Muscle layer of colon (tissue), 2 donors: ENCODE results near the gene MED13L.

Experiments used
- H3K27ac ChIP-seq: one replicate; pipeline ENCODE4 v1.7.0; 2013; ENCODE audit warnings: low read depth, mild to moderate bottlenecking, low read length, moderate library complexity
- H3K27me3 ChIP-seq, 2 donors: one replicate each; pipeline ENCODE4 v1.7.0; 2013; ENCODE audit warnings: low read length in 2 of 2, mild to moderate bottlenecking in 2 of 2; ENCODE audit not compliant: insufficient read depth in 2 of 2, control insufficient read depth in 1 of 2
- H3K36me3 ChIP-seq: one replicate; pipeline ENCODE4 v1.7.0; 2013; ENCODE audit warnings: mild to moderate bottlenecking, low read length; ENCODE audit not compliant: insufficient read depth
- H3K4me1 ChIP-seq: one replicate; pipeline ENCODE4 v1.7.0; 2013; ENCODE audit warnings: mild to moderate bottlenecking, low read length; ENCODE audit not compliant: insufficient read depth
- H3K4me3 ChIP-seq, 2 donors: one replicate each; pipeline ENCODE4 v1.7.0; 2013; ENCODE audit warnings: low read length in 2 of 2, low read depth in 1 of 2, mild to moderate bottlenecking in 1 of 2, moderate library complexity in 1 of 2
- H3K9ac ChIP-seq: one replicate; pipeline ENCODE4 v1.7.0; 2013; ENCODE audit warnings: low read length
- H3K9me3 ChIP-seq: one replicate; pipeline ENCODE4 v1.7.0; 2013; ENCODE audit warnings: mild to moderate bottlenecking, low read length
- donor health status: abdominal sarcoma.
- donor health status: Adenocarcinoma of cecum.

Gene MED13L

DNA sequence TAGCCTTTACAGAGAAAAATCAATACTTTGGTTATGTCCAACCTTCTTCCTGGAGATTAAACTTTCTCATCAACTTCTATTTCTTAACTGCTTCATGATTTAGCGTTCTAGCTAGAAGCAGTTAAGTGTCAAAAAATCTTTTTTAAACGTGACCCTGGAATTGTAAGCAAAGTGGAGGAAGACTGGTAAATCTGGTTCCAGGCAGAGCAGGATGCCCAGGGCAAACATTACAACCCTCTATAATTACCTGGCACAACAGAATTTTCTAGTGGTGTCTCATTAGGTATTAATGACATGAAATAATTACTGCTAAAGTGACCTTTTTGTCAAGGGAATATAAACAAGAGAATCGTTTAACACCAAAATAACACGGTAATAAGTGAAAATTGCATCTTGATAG, 320.8 kb downstream of the MED13L start:
- Histone ChIP-seq H3K27ac (no peak overlapping the region), H3K27me3 (no peaks in the 10 kb centered on the region), H3K9me3 (no peaks in the 10 kb centered on the region), H3K4me1 (no peaks in the 10 kb centered on the region), H3K9ac (no peak overlapping the region), H3K36me3 (peaks cover 8% of the 10 kb centered on the region), H3K4me3 (no peak overlapping the region)

DNA sequence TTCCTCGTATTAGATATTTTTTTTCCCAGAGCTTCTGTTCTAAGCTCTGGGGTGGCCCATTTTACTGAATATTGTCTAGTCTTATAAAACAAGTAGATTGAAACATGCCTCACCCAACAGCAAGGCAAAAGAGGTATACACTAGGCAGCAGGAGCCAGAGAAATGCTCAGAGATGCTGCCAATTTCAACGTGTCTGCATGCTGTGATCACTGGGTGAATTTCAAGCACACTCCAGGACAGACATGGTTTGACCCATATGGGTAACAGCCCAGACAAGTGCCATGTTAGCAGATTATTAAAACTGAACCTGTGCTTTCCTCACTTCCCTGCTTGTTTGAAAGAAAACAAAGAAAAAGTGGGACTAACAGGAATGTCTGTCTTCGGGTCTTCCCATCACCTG, 321.3 kb downstream of the MED13L start:
- Histone ChIP-seq H3K4me3 (no peak overlapping the region), H3K27ac (no peak overlapping the region), H3K9me3 (no peaks in the 10 kb centered on the region), H3K4me1 (no peaks in the 10 kb centered on the region), H3K36me3 (peaks cover 6% of the 10 kb centered on the region), H3K27me3 (no peaks in the 10 kb centered on the region), H3K9ac (no peak overlapping the region)

DNA sequence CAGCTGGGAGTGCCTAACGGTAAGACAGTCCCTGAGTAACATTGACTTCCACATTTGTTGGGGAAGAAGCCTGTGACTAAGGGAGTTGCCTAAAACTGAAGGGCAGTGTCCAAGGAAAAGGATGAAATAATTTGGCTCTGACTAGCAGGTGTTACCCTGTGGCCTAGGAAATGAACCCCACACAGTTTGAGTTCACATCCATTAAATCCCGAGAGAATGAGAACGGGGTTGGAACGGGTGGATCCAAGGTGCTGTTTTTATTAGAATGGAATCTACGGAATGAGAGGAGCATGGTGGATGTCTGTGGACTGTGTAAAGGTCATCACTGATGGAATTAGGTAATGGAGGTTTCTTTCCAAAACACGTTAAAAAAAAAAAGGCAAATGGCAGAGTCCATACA, 324.0 kb downstream of the MED13L start:
- Histone ChIP-seq H3K27ac (no peak overlapping the region), H3K27me3 (no peaks in the 10 kb centered on the region), H3K4me3 (no peak overlapping the region), H3K9ac (no peak overlapping the region), H3K9me3 (no peaks in the 10 kb centered on the region), H3K4me1 (no peaks in the 10 kb centered on the region), H3K36me3 (no peaks in the 10 kb centered on the region)

DNA sequence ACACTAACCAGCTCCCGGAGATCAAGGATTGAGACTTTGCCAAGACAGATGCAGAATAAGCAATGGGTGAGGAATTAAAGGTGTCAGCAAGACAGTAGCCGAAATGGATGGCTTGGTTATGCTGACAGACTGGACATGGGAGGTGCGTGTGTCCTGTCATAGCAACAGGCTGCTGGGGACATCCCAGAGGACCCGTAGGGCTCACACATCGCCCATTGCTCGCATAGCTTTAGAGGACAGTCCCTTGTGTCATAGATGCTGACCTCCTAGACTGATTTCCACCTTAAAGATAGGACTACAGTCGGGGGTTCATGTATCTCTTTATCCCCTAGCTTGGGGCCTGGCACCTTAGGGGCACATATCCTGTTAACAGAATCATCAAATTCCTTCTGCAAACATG, 324.5 kb downstream of the MED13L start:
- Histone ChIP-seq H3K36me3 (no peaks in the 10 kb centered on the region), H3K9ac (no peak overlapping the region), H3K9me3 (no peaks in the 10 kb centered on the region), H3K4me3 (no peak overlapping the region), H3K27ac (no peak overlapping the region), H3K27me3 (no peaks in the 10 kb centered on the region), H3K4me1 (no peaks in the 10 kb centered on the region)

DNA sequence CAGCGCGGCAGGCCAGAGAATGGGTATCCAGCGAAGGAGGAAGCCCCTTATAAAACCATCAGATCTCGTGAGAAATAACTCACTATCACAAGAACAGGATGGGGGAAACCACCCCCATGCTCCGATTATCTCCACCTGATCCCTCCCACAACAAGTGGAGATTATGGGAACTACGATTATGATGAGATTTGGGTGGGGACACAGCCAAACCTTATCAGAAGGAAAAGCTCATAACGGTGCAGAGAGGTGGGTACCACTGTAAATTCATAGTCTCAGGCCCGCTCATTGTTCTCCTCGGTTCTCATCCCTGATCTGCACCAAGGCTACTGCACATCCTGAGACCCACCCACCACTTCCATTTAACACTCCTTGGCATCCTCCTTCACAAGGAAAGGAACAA, 326.5 kb downstream of the MED13L start:
- Histone ChIP-seq H3K27ac (no peak overlapping the region), H3K4me1 (no peaks in the 10 kb centered on the region), H3K36me3 (no peaks in the 10 kb centered on the region), H3K4me3 (no peak overlapping the region), H3K9ac (no peak overlapping the region), H3K27me3 (no peaks in the 10 kb centered on the region), H3K9me3 (no peaks in the 10 kb centered on the region)

DNA sequence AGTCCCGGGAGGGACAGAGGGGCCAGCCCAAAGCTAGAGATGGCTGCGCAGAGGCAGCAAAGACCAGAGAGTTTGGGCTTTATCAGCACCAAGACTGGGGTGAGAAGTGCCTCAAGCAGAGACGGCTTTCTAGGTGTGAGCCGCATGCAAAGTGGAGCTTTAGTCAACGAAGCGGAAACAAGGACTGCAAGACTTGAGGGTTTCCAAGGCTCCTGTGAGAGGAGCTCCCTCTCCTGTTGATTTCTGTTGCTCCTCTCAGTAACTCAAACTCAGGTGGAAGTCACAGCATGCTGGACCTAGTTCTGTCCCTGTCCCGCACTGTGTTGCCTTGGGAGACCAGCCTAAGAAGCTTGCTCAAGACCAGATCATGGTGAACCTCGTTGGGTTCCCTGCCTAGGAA, 327.8 kb downstream of the MED13L start:
- H3K27me3 ChIP-seq = no peaks in the 10 kb centered on the region
- no peaks in the 10 kb centered on the region for H3K9me3 ChIP-seq
- H3K9ac ChIP-seq = no peak overlapping the region
- no peak overlapping the region for H3K4me3 ChIP-seq
- no peaks in the 10 kb centered on the region for H3K36me3 ChIP-seq
- H3K27ac ChIP-seq = no peak overlapping the region
- no peaks in the 10 kb centered on the region for H3K4me1 ChIP-seq

DNA sequence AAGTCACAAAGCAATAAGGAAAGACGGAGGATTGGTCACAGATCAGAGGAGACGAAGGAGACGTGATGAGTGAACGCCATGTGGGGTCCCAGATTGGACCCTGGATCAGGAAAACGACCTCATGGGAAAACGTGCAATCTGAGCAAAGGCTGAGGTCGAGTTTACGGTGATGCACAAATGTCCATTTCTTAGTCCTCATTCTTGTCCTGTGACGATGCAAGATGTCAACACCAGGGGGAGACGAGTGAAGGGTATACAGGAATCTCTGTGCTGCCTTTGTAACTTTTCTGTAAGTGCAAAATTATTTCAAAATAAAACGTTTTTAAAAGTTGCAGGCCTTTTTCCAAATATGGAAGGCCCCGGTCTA, 329.8 kb downstream of the MED13L start:
- H3K27me3 ChIP-seq = no peaks in the 10 kb centered on the region
- H3K36me3 ChIP-seq = no peaks in the 10 kb centered on the region
- H3K4me3 ChIP-seq = no peak overlapping the region
- H3K4me1 ChIP-seq = no peaks in the 10 kb centered on the region
- no peak overlapping the region for H3K9ac ChIP-seq
- H3K27ac ChIP-seq = no peak overlapping the region
- H3K9me3 ChIP-seq = no peaks in the 10 kb centered on the region

DNA sequence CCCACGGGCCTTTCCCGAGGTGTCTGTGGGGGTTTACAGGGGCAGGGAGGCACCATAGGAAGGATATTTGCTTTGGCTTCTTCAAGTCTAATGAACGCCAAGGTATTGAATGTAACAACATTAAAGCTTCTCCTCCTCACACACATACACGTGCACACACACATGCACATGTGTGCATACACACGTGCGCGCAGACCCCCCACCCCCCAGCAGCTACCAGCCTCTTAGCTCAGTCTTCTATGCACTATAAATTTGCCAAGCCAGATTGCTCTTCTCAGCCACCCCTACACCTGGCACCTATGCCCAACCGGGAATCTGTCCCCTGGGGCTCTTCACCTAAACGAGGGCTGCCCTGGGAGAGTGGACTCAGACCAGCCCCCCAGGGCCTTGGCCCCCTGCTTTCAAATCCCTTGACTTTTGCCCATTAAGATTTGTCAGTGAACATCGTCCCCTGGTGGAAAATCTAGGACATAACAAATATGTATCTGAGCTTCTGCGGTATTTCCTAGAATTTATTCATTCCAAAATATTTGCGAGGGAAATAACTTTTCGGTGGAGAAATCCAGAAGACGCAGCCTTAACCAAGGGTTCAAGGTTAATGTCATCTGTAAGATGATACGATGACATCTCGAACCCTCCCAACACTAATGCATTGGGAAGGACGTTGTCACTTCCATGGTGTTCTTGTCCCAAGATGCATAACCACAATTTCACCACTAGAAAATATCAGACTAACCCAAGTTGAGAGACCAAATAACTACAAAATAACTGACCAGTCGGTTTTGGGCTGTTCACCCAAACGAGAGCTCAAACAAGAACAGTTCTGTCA, 330.4 kb downstream of the MED13L start:
- H3K36me3 ChIP-seq = no peaks in the 10 kb centered on the region
- no peak overlapping the region for H3K4me3 ChIP-seq
- no peaks in the 10 kb centered on the region for H3K9me3 ChIP-seq
- H3K27me3 ChIP-seq = no peaks in the 10 kb centered on the region
- no peak overlapping the region for H3K27ac ChIP-seq
- no peak overlapping the region for H3K9ac ChIP-seq
- no peaks in the 10 kb centered on the region for H3K4me1 ChIP-seq

DNA sequence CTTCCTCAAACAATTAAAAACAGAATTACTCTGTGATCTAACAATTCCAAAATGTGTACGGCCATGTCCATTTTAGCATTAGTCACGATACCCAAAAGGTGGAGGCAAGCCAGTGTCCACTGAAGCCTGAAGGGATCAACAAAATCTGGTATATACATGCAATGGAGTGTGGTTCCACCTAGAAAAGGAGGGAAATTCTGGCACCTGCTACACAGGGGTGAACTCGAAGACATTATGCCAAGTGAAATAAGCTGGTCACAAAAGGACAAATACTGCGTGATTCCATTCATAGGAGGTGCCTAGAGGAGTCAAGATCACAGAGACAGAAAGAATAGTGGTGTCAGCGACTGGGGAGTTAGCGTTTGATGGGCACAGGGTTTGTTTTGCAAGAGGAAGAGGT, 331.4 kb downstream of the MED13L start:
- Histone ChIP-seq H3K36me3 (no peaks in the 10 kb centered on the region), H3K27ac (no peak overlapping the region), H3K4me3 (no peak overlapping the region), H3K27me3 (no peaks in the 10 kb centered on the region), H3K4me1 (no peaks in the 10 kb centered on the region), H3K9ac (no peak overlapping the region), H3K9me3 (no peaks in the 10 kb centered on the region)

DNA sequence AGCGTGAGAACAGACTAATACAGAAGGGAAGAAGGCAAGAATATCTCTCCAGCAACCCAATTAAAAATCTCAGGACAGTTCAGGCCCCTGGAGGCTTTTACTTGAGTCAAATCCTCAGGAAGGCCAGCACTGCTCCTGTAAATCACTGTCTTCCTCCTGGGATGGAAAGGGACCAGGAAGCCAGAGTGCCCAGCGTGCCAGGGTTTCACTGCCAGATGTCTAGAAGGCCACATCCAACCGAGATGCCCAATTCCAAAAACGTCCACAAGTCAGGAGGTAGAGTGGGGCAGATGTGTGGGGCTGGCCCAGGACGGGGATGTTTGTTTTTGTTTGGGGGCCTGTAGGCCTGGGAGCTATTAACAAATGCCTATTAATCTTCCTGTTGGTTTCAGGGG, 332.0 kb downstream of the MED13L start:
- Histone ChIP-seq H3K36me3 (no peaks in the 10 kb centered on the region), H3K4me3 (no peak overlapping the region), H3K9me3 (no peaks in the 10 kb centered on the region), H3K27ac (no peak overlapping the region), H3K9ac (no peak overlapping the region), H3K4me1 (no peaks in the 10 kb centered on the region), H3K27me3 (no peaks in the 10 kb centered on the region)

DNA sequence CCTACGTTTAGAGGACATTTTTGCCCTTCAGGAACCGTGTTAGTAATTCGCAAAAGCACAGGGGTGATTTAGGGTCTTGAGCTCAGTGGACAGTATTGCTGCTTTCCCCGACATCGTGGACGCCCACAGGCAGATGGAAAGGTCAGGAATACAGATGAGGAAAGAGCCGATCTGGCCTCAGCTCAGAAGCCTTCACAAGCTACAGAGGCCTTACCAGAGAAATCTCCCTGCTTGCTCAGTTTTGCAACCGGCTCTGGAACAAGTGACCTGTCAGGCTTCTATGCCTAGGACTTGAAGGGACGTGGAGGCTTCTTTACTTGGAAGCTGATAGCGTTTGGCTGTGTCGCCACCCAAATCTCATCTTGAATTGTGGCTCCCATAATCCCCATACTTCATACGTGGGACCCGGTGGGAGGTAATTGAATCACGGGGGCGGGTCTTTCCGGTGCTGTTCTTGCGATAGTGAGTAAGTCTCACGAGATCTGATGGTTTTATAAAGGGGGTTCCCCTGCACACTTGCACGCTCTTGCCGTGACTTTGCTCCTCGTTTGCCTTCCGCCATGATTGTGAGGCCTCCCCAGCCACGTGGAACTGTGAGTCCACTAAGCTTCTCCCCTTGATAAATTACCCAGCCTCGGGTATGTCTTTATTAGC, 332.5 kb downstream of the MED13L start:
- no peak overlapping the region for H3K4me3 ChIP-seq
- no peak overlapping the region for H3K9ac ChIP-seq

DNA sequence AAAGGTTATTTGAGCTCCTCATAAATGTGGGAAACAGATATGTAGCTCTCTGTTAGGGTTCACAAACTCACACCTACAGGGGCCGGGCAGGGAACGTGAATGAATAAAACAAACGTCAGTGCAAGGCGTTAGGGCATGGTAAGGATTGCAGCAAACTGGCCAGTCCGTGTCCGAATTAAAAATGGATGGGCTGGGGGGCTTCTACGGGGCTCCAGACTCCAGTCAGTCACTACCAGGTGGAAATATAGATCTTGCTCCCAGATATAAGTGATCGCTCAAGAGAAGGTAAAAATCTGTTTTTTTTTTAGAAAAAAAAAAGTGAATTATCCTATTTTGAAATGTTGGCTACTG, 333.1 kb downstream of the MED13L start:
- Histone ChIP-seq H3K27me3 (no peaks in the 10 kb centered on the region), H3K9me3 (no peaks in the 10 kb centered on the region), H3K4me3 (no peak overlapping the region), H3K9ac (no peak overlapping the region), H3K27ac (no peak overlapping the region), H3K36me3 (no peaks in the 10 kb centered on the region), H3K4me1 (no peaks in the 10 kb centered on the region)

More for the DNA sequence above, 332.5 kb downstream of the MED13L start:
- H3K27me3 ChIP-seq = no peaks in the 10 kb centered on the region
- H3K9me3 ChIP-seq = no peaks in the 10 kb centered on the region
- H3K4me1 ChIP-seq = no peaks in the 10 kb centered on the region
- H3K36me3 ChIP-seq = no peaks in the 10 kb centered on the region
- H3K27ac ChIP-seq = no peak overlapping the region
